ENCODE measurements around the gene GOLGA6L10.
"Not testable (repeated sequence)": the region's sequence is repeated elsewhere in the genome, so short reads cannot be mapped to it uniquely, and the experiment has no call there.

The GOLGA6L10 gene

GRCh38 chr15:82319522-82320278 is 29.6 kb downstream of the GOLGA6L10 start:
- not testable (repeated sequence) for ATAC-seq (replicated peaks); H3K4me3 Mint-ChIP-seq; H3K4me1 Mint-ChIP-seq (ENCODE audit: low read depth in 2 of 2); DNase-seq; H3K9me3 Mint-ChIP-seq; H3K27me3 Mint-ChIP-seq; H3K36me3 Mint-ChIP-seq (ENCODE audit: insufficient read depth); H3K27ac Mint-ChIP-seq

DNA sequence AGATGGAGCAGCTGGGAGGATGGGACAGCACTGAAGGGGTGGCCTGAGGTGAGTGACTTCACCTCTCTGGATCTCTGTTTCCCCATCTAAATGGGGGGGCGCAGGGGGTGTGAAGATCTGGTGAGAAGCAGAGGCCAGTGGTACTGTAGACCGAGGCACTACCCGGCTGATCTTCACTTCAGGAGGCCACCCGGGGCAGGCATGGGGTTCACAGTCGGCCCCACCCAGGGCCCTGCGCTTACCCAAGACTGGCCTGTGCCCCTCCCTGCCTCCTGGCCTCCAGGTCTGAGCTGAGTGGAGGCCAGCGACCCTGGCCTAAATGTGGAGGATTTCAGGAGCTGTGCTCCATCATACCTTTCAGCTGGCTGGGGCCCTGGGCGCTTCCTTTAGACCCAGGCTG is 31.0 kb downstream of the GOLGA6L10 start:
- H3K36me3 Mint-ChIP-seq (ENCODE audit: insufficient read depth); DNase-seq; H3K27me3 Mint-ChIP-seq; H3K9me3 Mint-ChIP-seq; H3K27ac Mint-ChIP-seq; H3K4me3 Mint-ChIP-seq; H3K4me1 Mint-ChIP-seq (ENCODE audit: low read depth in 2 of 2); ATAC-seq (replicated peaks): not testable (repeated sequence)

DNA sequence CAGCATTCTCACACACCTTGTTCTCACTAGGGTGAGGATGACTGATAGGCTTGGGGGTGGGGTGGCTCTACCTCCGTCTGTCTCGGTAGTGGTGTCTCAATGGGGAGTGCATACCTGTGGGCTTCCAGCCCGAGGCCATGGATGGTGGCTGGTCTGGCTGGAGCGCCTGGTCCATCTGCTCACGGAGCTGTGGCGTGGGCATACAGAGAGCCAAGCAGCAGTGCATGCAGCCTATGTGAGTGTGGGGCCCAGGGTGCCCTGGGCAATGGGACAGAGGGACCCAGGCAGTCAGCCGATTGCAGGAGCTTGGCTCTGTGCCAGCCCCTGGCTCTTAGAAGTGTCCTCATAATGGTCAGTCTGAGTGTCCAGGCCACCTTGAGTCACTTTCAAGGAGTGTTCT is 31.8 kb downstream of the GOLGA6L10 start:
- H3K4me3 Mint-ChIP-seq; H3K4me1 Mint-ChIP-seq (ENCODE audit: low read depth in 2 of 2); H3K27me3 Mint-ChIP-seq: not testable (repeated sequence)

DNA sequence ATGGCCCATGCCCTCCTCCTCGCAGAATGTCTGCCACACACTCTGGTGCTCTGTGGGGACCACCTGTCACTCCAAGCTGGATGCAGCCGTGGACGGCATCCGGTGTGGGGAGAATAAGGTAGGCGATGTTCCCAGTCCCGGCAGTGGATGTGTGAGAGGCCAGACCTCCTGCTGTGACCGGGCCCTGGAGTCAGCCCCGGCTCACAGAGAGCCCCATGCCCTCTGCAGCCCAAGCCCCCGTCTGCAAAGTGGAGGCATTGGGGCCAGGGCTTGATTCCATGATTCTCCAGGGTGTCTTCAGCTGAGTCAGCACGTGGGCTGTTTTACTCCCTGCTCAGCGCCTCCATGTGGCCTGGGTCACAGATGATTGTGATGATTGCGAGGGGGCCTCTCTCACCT is 32.2 kb downstream of the GOLGA6L10 start:
- no peaks in the 10 kb centered on the region for H3K9me3 Mint-ChIP-seq
- no peaks in the 10 kb centered on the region for H3K36me3 Mint-ChIP-seq (ENCODE audit: insufficient read depth)
- H3K4me3 Mint-ChIP-seq = no peak overlapping the region
- no peak overlapping the region for H3K27ac Mint-ChIP-seq
- peaks cover 7 to 8% of the 10 kb centered on the region in 2 donors for H3K27me3 Mint-ChIP-seq
- ATAC-seq (replicated peaks) = no peak
- no peaks in the 10 kb centered on the region for H3K4me1 Mint-ChIP-seq (ENCODE audit: low read depth in 2 of 2)
- no peak for DNase-seq

More for the DNA sequence above, 31.8 kb downstream of the GOLGA6L10 start:
- not testable (repeated sequence) for H3K9me3 Mint-ChIP-seq; ATAC-seq (replicated peaks); DNase-seq; H3K36me3 Mint-ChIP-seq (ENCODE audit: insufficient read depth); H3K27ac Mint-ChIP-seq

DNA sequence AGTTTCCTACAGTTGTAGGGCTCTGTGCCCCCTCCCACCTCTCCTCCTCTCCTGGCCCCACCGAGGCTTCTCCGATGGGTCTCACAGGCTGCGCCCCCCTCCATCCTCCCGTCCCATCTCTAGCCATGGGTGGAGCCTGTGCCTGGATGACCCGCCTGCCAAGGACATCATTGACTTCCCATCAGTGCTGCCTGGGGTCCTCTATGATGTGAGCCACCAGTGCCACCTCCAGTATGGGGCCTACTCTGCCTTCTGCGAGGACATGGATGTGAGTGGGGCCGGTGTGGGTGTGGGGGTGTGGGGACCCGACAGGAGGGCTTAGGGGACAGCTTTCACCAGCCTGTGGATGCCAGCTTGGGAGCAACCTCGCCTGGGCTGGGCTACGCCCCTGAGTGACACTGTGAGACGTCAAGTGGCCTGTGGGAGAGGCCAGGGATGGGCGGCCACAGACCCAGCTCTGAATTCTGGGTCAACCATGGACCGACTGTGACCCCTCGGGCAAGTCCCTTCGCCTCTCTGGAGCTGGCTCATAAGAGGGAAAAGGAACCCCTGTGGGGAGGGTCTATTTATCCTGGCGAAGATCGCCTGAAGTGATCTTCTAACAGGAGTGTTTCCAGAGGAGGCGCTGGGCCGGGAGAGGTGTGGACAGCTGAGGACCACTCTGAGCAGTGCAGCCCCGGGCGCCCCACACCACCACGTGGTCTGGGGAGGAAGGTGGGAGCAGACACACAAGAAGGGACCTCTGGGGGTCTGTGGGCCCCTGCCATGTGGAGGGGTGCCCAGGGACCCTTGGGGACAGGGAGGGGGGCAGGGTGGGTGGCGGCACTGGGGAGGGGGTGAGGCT is 32.8 kb downstream of the GOLGA6L10 start:
- not testable (repeated sequence) for H3K9me3 Mint-ChIP-seq; DNase-seq; H3K27me3 Mint-ChIP-seq; H3K4me1 Mint-ChIP-seq (ENCODE audit: low read depth in 2 of 2); H3K36me3 Mint-ChIP-seq (ENCODE audit: insufficient read depth); H3K4me3 Mint-ChIP-seq; ATAC-seq (replicated peaks); H3K27ac Mint-ChIP-seq

DNA sequence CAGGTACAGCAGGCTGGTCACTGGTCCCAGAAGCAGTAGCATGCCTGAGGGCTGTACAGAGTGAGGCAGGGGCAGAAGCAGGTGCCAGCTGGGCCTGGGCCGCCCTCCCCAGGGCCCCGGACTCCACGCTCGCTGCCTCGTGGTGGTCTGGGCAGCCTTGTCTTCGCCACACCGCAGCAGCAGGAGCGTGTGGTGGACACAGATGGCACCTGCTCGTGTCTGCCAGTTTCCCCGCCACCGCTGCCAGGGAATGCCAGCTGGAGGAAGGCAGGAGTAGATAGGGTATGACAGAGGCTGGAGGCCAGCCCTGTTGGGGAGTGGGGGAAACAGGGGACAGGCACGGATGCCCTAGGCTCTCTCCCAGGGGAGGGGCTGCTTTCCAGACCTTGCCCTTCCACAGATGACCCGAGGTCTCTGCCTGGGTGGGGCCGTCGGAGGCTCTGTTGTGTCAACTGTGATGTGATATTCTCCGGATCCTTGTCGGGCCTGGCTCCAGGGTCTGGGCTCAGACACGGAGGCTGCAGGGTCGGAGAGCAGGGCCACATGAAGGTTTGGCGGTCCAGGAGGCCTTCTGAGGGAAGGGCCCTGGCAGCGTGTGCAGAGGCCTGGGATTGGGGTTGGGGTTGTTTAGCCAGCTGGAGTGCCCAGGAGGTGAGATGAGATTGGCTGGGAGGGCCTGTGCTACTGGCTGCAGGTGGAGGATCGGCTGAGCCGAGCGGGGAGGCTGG is 33.6 kb downstream of the GOLGA6L10 start:
- Mint-ChIP-seq H3K36me3 (ENCODE audit: insufficient read depth) (no peaks in the 10 kb centered on the region), H3K27ac (no peak overlapping the region), H3K4me1 (ENCODE audit: low read depth in 2 of 2) (no peaks in the 10 kb centered on the region), H3K27me3 (peaks cover 8% of the 10 kb centered on the region in 2 donors), H3K9me3 (no peaks in the 10 kb centered on the region), H3K4me3 (no peak overlapping the region)
- ATAC-seq (replicated peaks) (no peak), DNase-seq (no peak)

GRCh38 chr15:82314769-82315518 is 34.3 kb downstream of the GOLGA6L10 start:
- H3K4me3 Mint-ChIP-seq = no peak overlapping the region
- H3K9me3 Mint-ChIP-seq = peaks cover 0 to 4% of the 10 kb centered on the region in 2 donors
- H3K27ac Mint-ChIP-seq = no peak overlapping the region
- no peaks in the 10 kb centered on the region for H3K36me3 Mint-ChIP-seq (ENCODE audit: insufficient read depth)
- ATAC-seq (replicated peaks) = no peak
- H3K27me3 Mint-ChIP-seq = peaks cover 8 to 12% of the 10 kb centered on the region in 2 donors
- no peaks in the 10 kb centered on the region for H3K4me1 Mint-ChIP-seq (ENCODE audit: low read depth in 2 of 2)
- DNase-seq = no peak

DNA sequence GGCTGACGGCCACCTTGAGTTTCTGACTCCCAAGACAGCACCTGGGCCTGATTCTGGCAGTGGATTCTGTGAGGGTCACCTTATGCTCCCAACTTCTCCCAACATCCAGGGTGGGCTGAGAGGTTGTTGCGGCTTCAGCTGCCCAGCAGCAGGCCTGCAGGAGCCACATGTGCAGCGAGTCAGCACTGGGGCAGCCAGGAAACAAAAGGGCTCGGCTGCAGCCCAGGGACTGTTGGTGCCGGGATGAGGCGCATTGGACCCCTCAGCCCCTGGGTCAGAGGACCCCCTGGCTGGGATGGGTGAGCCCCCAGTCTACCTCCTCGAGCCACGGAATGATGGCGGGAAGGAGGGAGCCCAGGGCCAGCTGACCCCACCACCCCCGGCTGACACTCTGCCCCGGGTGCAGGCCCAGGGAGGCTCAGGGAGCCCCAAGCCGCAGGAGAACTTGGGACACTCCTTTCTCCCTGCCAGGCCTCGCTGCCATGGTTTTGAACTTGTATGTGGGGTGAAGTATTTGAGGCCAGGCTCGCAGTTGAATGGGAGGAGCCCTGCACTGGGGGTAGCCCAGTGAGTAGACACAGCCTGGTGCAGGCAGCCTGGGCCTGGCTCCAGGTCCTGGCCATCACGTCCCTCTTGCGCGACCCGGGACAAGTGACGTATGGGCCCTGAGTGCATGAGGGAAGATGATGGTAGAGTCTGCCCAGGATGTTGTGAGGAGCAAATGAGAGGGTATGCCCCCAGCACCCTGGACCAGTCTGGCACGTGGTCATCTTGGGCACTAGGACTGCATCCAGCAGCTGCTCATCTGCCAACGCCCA is 35.1 kb downstream of the GOLGA6L10 start:
- not testable (repeated sequence) for DNase-seq; H3K27ac Mint-ChIP-seq; H3K9me3 Mint-ChIP-seq; H3K4me1 Mint-ChIP-seq (ENCODE audit: low read depth in 2 of 2); H3K4me3 Mint-ChIP-seq; ATAC-seq (replicated peaks); H3K36me3 Mint-ChIP-seq (ENCODE audit: insufficient read depth)
- peaks cover 8 to 12% of the 10 kb centered on the region in 2 donors for H3K27me3 Mint-ChIP-seq

DNA sequence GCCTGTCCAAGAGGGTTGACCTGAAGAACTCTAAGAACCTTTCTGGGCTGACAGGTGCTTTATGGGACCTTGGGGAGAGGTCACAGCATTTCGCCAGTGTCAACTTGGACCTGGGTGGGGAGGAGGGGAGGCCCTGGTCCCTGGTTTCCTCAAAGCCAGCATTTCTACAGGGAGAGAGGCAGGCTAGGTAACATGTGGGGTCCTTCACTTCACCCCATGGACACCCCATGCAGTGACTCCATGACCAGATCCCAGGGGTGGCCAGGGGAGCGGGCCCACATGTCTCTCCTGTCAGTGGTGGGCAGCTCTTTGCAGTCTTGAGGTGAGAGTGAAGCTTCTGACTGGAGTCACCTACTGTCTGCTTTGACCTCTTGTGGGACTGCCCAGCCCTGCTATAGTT is 35.8 kb downstream of the GOLGA6L10 start:
- Mint-ChIP-seq H3K27me3 (peaks cover 8 to 12% of the 10 kb centered on the region in 2 donors), H3K27ac (no peak overlapping the region), H3K4me3 (no peak overlapping the region), H3K4me1 (ENCODE audit: low read depth in 2 of 2) (no peaks in the 10 kb centered on the region), H3K36me3 (ENCODE audit: insufficient read depth) (no peaks in the 10 kb centered on the region), H3K9me3 (peaks cover 0 to 4% of the 10 kb centered on the region in 2 donors)
- DNase-seq (no peak), ATAC-seq (replicated peaks) (no peak)

GRCh38 chr15:82312586-82313349 is 36.5 kb downstream of the GOLGA6L10 start:
- Mint-ChIP-seq H3K4me3 (no peak overlapping the region), H3K4me1 (ENCODE audit: low read depth in 2 of 2) (no peaks in the 10 kb centered on the region), H3K27ac (no peak overlapping the region), H3K9me3 (peaks cover 0 to 4% of the 10 kb centered on the region in 2 donors), H3K27me3 (peaks cover 8 to 12% of the 10 kb centered on the region in 2 donors), H3K36me3 (ENCODE audit: insufficient read depth) (no peaks in the 10 kb centered on the region)
- ATAC-seq (replicated peaks) = no peak
- no peak for DNase-seq

GRCh38 chr15:82311321-82311720 is 38.0 kb downstream of the GOLGA6L10 start:
- ATAC-seq (replicated peaks); H3K36me3 Mint-ChIP-seq (ENCODE audit: insufficient read depth); H3K4me1 Mint-ChIP-seq (ENCODE audit: low read depth in 2 of 2); H3K27ac Mint-ChIP-seq; DNase-seq; H3K9me3 Mint-ChIP-seq; H3K4me3 Mint-ChIP-seq: not testable (repeated sequence)
- peaks cover 8 to 12% of the 10 kb centered on the region in 2 donors for H3K27me3 Mint-ChIP-seq

DNA sequence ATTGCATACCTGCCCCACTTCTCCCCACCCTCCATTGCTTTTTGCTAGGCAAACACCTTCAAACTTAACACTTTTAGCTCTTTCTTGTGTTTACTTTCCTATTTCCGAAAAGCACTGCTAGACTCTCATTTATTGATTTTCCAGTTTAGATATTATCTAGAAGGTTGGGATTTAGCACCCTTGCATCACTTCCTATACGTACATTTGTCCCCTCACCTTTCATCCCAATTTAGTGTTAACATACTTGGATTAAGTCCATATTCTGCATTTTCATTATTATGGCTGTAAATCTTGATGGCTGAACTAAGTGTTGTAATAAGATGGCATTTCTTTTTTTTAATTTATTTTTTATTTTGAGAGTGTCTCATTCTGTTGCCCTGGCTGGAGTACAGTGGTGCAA is 39.5 kb downstream of the GOLGA6L10 start:
- H3K4me3 Mint-ChIP-seq = no peak overlapping the region
- no peak for ATAC-seq (replicated peaks)
- no peaks in the 10 kb centered on the region for H3K4me1 Mint-ChIP-seq (ENCODE audit: low read depth in 2 of 2)
- H3K27me3 Mint-ChIP-seq = peaks cover 5 to 8% of the 10 kb centered on the region in 2 donors
- no peak overlapping the region for H3K27ac Mint-ChIP-seq
- no peaks in the 10 kb centered on the region for H3K36me3 Mint-ChIP-seq (ENCODE audit: insufficient read depth)
- no peak for DNase-seq
- H3K9me3 Mint-ChIP-seq = peaks cover 0 to 4% of the 10 kb centered on the region in 2 donors
